BLaER1 treated with 17β-estradiol and CSF1 and Interleukin-3, amounts not matched to agents 10 nM and 100 nM (cell line): ENCODE data around the gene SMCO1.

Experiments
- H3K27ac ChIP-seq, 11 experiments: shearing (Covaris generic); formaldehyde crosslinking; 2 replicates each; pipeline ENCODE4 v1.8.1; 2022
- H3K27me3 ChIP-seq, 11 experiments: shearing (Covaris generic); formaldehyde crosslinking; 2 replicates each; pipeline ENCODE4 v1.8.1; 2022
- H3K36me3 ChIP-seq, 11 experiments: shearing (Covaris generic); formaldehyde crosslinking; 2 replicates each; pipeline ENCODE4 v1.8.1; 2022
- H3K4me1 ChIP-seq, 10 experiments: shearing (Covaris generic); formaldehyde crosslinking; 2 replicates each; pipeline ENCODE4 v1.8.1; 2022
- H3K4me2 ChIP-seq, 11 experiments: shearing (Covaris generic); formaldehyde crosslinking; 2 replicates each; pipeline ENCODE4 v1.8.1; 2022
- H3K4me3 ChIP-seq, 10 experiments: shearing (Covaris generic); formaldehyde crosslinking; 2 replicates each; pipeline ENCODE4 v1.8.1; 2022
- H3K9ac ChIP-seq, 11 experiments: shearing (Covaris generic); formaldehyde crosslinking; 2 replicates each; pipeline ENCODE4 v1.8.1; 2022
- H3K9me3 ChIP-seq, 11 experiments: shearing (Covaris generic); formaldehyde crosslinking; replicated peaks in 1 of 11; 2 replicates each; pipeline ENCODE4 v1.8.1; 2022
- H4K20me1 ChIP-seq, 11 experiments: shearing (Covaris generic); formaldehyde crosslinking; 2 replicates each; pipeline ENCODE4 v1.8.1; 2022
- Cebpa-rat ChIP-seq, 11 experiments: shearing (Covaris generic); IDR thresholded peaks; 2 replicates each; pipeline ENCODE4 v1.8.1; 2022

Gene SMCO1, protein sequence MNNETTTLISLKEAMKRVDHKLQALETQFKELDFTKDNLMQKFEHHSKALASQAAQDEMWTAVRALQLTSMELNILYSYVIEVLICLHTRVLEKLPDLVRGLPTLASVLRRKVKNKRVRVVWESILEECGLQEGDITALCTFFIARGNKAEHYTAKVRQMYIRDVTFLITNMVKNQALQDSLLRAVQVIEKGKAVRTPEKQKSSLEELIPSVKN

DNA sequence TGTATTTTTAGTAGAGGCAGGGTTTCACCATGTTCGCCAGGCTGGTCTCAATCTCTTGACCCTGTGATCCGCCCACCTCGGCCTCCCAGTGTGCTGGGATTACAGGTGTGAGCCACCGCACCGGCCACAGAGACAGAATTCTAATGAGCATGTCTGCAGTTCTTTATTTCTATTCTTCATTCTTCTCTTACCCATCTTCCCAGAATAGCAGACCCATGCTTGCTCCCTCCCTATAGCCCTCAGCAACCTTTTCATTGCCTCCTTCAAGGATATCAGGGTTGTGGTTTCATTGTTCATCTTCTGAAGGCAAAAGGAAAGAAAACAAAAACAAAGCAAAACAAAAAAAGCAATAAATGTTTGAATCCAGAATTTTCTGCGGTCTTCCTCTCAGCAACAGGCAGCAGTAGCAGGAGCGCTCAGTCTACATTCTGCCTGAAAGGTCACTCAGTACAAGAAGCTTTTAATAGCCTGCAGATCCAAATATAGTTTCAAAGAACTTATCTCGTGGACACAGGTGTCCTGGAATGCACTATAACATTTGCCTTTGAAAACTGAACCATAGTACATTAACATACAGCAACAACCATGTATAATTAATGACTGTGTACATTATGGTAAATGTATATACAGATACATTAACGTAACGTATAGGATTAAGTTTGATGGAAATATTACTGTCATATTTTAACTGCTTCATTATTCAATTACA lies at the start of gene SMCO1:
TSS of gene SMCO1 (minus strand) at position 434 of the 709 bp plus-strand sequence. CDS start at position 297, 137 bp downstream.
- Histone ChIP-seq H3K4me3 (no peak within 1 kb of the TSS), H3K27ac (no peak within 1 kb of the TSS), H3K9ac (no peak within 1 kb of the TSS), H3K27me3 (no peaks in the 10 kb centered on the region), H4K20me1 (no peaks in the 10 kb centered on the region), H3K36me3 (peaks cover 0 to 5% (median 0%) of the 10 kb centered on the region in 11 experiments; a peak in 2 of 22 replicates), H3K9me3 (peaks cover 38 to 64% (median 48%) of the 10 kb centered on the region in 11 experiments), H3K4me1 (no peaks in the 10 kb centered on the region), H3K4me2 (no peak within 1 kb of the TSS)
- TF ChIP-seq Cebpa-rat (IDR thresholded peaks at IDR 0.05): no peak

DNA sequence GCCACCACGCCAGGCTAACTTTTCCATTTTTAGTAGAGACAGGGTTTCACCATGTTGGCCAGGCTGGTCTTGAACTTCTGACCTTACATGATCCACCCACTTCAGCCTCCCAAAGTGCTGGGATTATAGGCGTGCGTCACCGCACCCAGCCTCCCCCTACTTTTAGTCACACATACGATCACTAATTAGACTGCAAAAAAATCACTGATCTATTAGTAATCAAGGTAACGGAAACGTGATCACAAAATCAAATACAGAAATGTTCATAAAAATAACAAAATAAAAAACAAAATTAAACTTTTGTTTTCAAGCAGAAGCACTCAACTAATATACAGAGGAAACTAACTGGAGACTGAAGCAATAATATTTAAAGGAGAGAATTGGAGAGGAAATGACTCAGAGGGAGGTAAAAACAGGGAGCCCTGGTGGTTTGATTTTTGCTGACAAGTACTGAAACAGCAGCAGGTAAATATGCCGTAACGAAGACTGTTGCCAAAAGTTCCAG lies 48.6 kb upstream of the SMCO1 start:
- peak overlapping the region in 4 of 11 experiments; percentile 14 to 47 (median 34); a peak in 5 of 22 replicates for H3K4me2 ChIP-seq
- H3K9ac ChIP-seq: no peak overlapping the region

DNA sequence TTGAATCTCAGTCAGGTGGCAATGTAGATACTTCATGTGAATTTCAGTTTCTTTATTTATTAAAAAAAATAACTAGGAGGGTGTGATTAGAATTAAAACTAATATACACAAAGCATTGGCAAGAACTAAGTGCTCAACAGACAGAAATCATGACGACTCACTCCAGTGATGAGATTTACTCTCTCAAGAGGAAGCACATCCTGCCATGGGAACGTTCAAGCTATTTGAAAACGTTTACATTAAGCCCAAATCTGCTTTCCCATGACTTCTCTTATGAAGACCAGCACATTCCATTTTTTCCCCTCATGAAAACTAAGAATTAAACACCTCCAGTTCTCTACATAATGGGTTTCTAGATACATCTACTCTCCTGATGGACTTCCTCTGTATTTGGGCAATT lies 44.7 kb upstream of the SMCO1 start:
- no peaks in the 10 kb centered on the region for H3K9me3 ChIP-seq
- peaks cover 9 to 60% (median 25%) of the 10 kb centered on the region in 11 experiments; a peak in 20 of 22 replicates for H3K36me3 ChIP-seq
- H4K20me1 ChIP-seq: no peaks in the 10 kb centered on the region
- no peak overlapping the region for H3K27ac ChIP-seq
- H3K4me3 ChIP-seq: no peak overlapping the region
- TF ChIP-seq Cebpa-rat (IDR thresholded peaks at IDR 0.05): no peak
- H3K4me1 ChIP-seq: peaks cover 4 to 35% (median 18%) of the 10 kb centered on the region in 10 experiments
- H3K27me3 ChIP-seq: no peaks in the 10 kb centered on the region
- no peak overlapping the region for H3K4me2 ChIP-seq
- H3K9ac ChIP-seq: no peak overlapping the region

More for the DNA sequence above, 48.6 kb upstream of the SMCO1 start:
- Histone ChIP-seq H3K4me3 (no peak overlapping the region), H3K36me3 (peaks cover 13 to 74% (median 34%) of the 10 kb centered on the region in 11 experiments; a peak in 20 of 22 replicates), H3K27me3 (no peaks in the 10 kb centered on the region), H4K20me1 (peaks cover 0 to under 1% (median 0%) of the 10 kb centered on the region in 11 experiments; a peak in 2 of 22 replicates), H3K4me1 (peaks cover 9 to 31% (median 17%) of the 10 kb centered on the region in 10 experiments), H3K9me3 (no peaks in the 10 kb centered on the region), H3K27ac (no peak overlapping the region)
- TF ChIP-seq Cebpa-rat (IDR thresholded peaks at IDR 0.05): no peak

DNA sequence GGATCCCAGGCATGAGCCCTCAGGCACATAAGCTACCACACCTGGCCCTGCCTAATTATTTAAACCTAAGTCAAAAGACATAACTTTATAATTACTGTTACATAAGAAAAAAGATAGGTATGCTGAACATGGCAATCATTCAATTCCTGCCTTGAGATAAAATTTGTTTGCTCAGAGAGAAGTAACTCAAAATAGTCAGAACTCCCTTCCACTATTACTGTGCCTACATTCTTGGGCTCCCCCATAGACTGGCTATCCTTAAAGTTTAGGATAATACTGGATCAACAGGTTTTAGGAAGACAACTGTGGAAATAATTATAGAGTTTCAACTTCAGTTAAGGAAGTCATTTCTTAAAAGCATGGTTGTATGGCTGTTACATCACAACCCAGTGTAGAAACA lies 43.3 kb upstream of the SMCO1 start:
- Histone ChIP-seq H4K20me1 (no peaks in the 10 kb centered on the region), H3K4me1 (peaks cover 16 to 37% (median 23%) of the 10 kb centered on the region in 10 experiments), H3K36me3 (peaks cover 10 to 49% (median 25%) of the 10 kb centered on the region in 11 experiments; a peak in 20 of 22 replicates)

DNA sequence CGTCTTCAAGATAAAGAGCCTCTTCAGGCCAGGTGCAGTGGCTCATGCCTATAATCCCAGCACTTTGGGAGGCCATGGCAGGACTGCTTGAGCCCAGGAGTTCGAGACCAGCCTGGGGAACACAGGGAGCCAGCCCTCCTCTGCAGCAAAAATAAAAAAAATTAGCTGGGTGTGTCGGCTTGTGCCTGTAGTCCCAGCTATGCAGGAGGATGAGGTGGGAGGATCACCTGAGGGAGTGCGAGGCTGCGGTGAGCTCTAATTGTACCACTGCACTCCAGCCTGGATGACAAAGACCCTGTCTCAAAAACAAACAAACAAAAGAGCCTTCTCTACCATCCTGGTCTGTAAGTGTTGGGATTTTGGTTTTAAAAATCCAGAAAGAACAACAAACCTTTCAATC lies 42.1 kb upstream of the SMCO1 start:
- H3K4me2 ChIP-seq: no peak overlapping the region
- no peak for TF ChIP-seq Cebpa-rat (IDR thresholded peaks at IDR 0.05)
- H3K9me3 ChIP-seq: peaks cover 0 to 13% (median 8%) of the 10 kb centered on the region in 11 experiments; a peak in 8 of 22 replicates
- H4K20me1 ChIP-seq: no peaks in the 10 kb centered on the region
- peaks cover 15 to 47% (median 25%) of the 10 kb centered on the region in 11 experiments; a peak in 20 of 22 replicates for H3K36me3 ChIP-seq
- no peak overlapping the region for H3K9ac ChIP-seq
- H3K4me3 ChIP-seq: no peak overlapping the region
- no peaks in the 10 kb centered on the region for H3K27me3 ChIP-seq
- peaks cover 16 to 42% (median 24%) of the 10 kb centered on the region in 10 experiments for H3K4me1 ChIP-seq
- H3K27ac ChIP-seq: no peak overlapping the region

More for the DNA sequence above, 43.3 kb upstream of the SMCO1 start:
- no peak overlapping the region for H3K4me2 ChIP-seq
- H3K27ac ChIP-seq: no peak overlapping the region
- no peaks in the 10 kb centered on the region for H3K27me3 ChIP-seq
- peaks cover 0 to 3% (median 2%) of the 10 kb centered on the region in 11 experiments; a peak in 3 of 22 replicates for H3K9me3 ChIP-seq
- TF ChIP-seq Cebpa-rat (IDR thresholded peaks at IDR 0.05): no peak
- H3K9ac ChIP-seq: no peak overlapping the region
- no peak overlapping the region for H3K4me3 ChIP-seq

DNA sequence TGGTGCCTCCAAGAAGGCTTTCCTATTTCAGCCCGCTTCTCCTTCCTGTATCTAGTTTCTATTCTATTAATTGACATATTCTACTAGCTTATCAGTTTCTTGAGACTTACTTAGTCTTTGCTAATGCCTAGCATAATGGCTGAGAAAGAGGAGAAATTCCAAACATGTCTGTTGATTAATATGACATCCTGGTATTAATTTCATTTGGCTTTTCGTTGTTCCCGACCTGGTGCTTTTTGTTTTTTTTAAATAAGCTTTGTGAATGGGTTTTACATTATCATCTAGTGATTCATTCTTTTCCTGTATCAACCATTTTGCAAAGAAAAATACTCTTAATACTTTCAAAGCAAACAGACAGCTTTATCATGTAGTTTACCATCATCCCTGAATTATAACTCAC lies 40.1 kb upstream of the SMCO1 start:
- H3K27me3 ChIP-seq: no peaks in the 10 kb centered on the region
- peaks cover 16 to 41% (median 24%) of the 10 kb centered on the region in 10 experiments for H3K4me1 ChIP-seq
- peaks cover 6 to 47% (median 22%) of the 10 kb centered on the region in 11 experiments; a peak in 18 of 22 replicates for H3K36me3 ChIP-seq
- peak overlapping the region in 4 of 11 experiments; percentile 38 to 65 (median 54); a peak in 1 of 22 replicates for H3K27ac ChIP-seq
- no peaks in the 10 kb centered on the region for H4K20me1 ChIP-seq
- peaks cover 13 to 31% (median 27%) of the 10 kb centered on the region in 11 experiments for H3K9me3 ChIP-seq
- no peak for TF ChIP-seq Cebpa-rat (IDR thresholded peaks at IDR 0.05)
- H3K9ac ChIP-seq: no peak overlapping the region
- no peak overlapping the region for H3K4me3 ChIP-seq
- H3K4me2 ChIP-seq: peak overlapping the region in 10 of 11 experiments; percentile 50 to 81 (median 67); a peak in 17 of 22 replicates

DNA sequence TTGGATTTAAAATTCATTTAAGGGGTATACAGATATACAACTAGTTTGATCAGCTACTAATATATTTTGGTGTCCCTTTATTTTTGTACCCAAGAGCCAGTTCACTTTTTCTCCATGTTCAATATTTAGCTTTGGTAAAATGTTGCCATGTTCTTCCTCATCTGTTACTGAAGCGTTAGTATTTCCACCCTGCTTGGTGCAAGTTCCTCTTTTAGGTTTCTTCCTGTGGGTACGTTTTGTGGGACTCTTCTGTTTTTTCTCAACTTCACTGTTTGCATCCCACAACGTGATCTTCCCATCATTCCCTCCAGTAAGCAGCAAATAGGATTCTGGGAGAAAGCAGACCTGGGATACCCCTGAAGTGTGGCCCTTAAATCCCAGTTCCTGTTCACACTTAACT lies 39.1 kb upstream of the SMCO1 start:
- H3K4me1 ChIP-seq: peaks cover 16 to 35% (median 24%) of the 10 kb centered on the region in 10 experiments
- peak overlapping the region; percentile 9 to 72 (median 40); a peak in 17 of 22 replicates for H3K27ac ChIP-seq
- H3K4me3 ChIP-seq: peak overlapping the region in 3 of 10 experiments; percentile 1 to 42 (median 4); a peak in 2 of 20 replicates
- no peaks in the 10 kb centered on the region for H4K20me1 ChIP-seq
- H3K9me3 ChIP-seq: peaks cover 24 to 41% (median 37%) of the 10 kb centered on the region in 11 experiments
- TF ChIP-seq Cebpa-rat (IDR thresholded peaks at IDR 0.05): no peak
- peak overlapping the region in 4 of 11 experiments; percentile 0 to 41 (median 24); a peak in 5 of 22 replicates for H3K9ac ChIP-seq
- peak overlapping the region; percentile 48 to 81 (median 66) for H3K4me2 ChIP-seq
- peaks cover 0 to 44% (median 14%) of the 10 kb centered on the region in 11 experiments; a peak in 17 of 22 replicates for H3K36me3 ChIP-seq
- no peaks in the 10 kb centered on the region for H3K27me3 ChIP-seq

DNA sequence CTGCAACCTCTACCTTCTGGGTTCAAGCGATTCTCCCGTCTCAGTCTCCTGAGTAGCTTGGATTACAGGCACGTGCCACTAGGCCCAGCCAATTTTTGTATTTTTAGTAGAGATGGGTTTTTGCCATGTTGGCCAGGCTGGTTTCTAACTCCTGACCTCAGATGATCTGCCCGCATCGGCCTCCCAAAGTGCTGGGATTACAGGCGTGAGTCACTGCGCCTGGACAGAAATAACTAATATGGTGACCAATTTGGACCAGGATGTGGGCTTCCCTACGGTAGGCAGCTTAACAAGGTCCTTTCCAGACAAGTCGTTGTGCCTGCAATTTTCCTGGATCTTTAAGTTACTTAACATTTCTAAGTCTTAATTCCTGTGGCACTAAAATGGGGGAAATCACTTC lies 38.4 kb upstream of the SMCO1 start:
- Histone ChIP-seq H3K27ac (peak overlapping the region in 7 of 11 experiments; percentile 9 to 72 (median 43); a peak in 11 of 22 replicates), H3K4me1 (peaks cover 16 to 35% (median 24%) of the 10 kb centered on the region in 10 experiments), H3K9me3 (peaks cover 29 to 48% (median 44%) of the 10 kb centered on the region in 11 experiments), H4K20me1 (no peaks in the 10 kb centered on the region), H3K4me2 (peak overlapping the region in 10 of 11 experiments; percentile 30 to 80 (median 67); a peak in 17 of 22 replicates), H3K4me3 (no peak overlapping the region), H3K27me3 (no peaks in the 10 kb centered on the region), H3K9ac (no peak overlapping the region; a peak in 1 of 22 replicates), H3K36me3 (peaks cover 0 to 38% (median 13%) of the 10 kb centered on the region in 11 experiments; a peak in 16 of 22 replicates)
- no peak for TF ChIP-seq Cebpa-rat (IDR thresholded peaks at IDR 0.05)
